Panc1 (cell line): ENCODE measurements around the gene TFDP1. TPM values are rescaled to one million over a fixed set of nuclear protein-coding genes. Genes with fewer than 3 reads are reported as not detected.

Source experiments
- ATAC-seq: fragments of 200-7000 bp; cut with Tn5 transposase; 2 replicates; pipeline ENCODE4 v1.9.1; 2020; ENCODE audit warnings: mild to moderate bottlenecking, moderate library complexity
- BruUV-seq: library from RNA; stranded (reverse); fragments of 400-500 nt; replicated peaks from 2 replicates; lab custom pipeline; 2021; lab: Mats Ljungman, UMichigan
- CTCF ChIA-PET: fragments of 300-600 bp; sonication (Branson Sonifier 250); formaldehyde crosslinking; loops from one replicate; lab custom pipeline; 2022; ENCODE audit warnings: antibody characterized with exemption; lab: Charles Lee
- POLR2A ChIA-PET: fragments of 300-600 bp; sonication (Branson Sonifier 250); formaldehyde crosslinking; loops from one replicate; lab custom pipeline; 2022; ENCODE audit warnings: antibody characterized with exemption; lab: Charles Lee
- DNase-seq: peaks from one replicate; pipeline ENCODE4 v3.0.0-alpha.2; 2010; ENCODE audit warnings: low read depth, low spot score
- H3K27ac ChIP-seq: 2 replicates; pipeline ENCODE4 v1.5.1; 2011; ENCODE audit warnings: mild to moderate bottlenecking, low read length, inconsistent platforms
- H3K27me3 ChIP-seq: fragments of 200-500 bp; sonication (Bioruptor generic); 2 replicates; pipeline ENCODE4 v1.6.0; 2014; ENCODE audit warnings: low read length, inconsistent platforms; ENCODE audit not compliant: control insufficient read depth, insufficient read depth
- H3K36me3 ChIP-seq: fragments of 200-500 bp; sonication (Bioruptor generic); 2 replicates; pipeline ENCODE4 v1.5.1; 2014; ENCODE audit warnings: inconsistent platforms, mild to moderate bottlenecking, low read length, moderate library complexity; ENCODE audit not compliant: control insufficient read depth, insufficient read depth
- H3K4me1 ChIP-seq: 2 replicates; pipeline ENCODE4 v1.5.1; 2011; ENCODE audit warnings: inconsistent platforms, mild to moderate bottlenecking, low read length, moderate library complexity; ENCODE audit not compliant: control insufficient read depth, insufficient read depth
- H3K4me3 ChIP-seq, 2 experiments: 2 replicates each; pipeline ENCODE4 v1.5.1; 2011 to 2012; ENCODE audit warnings: low read depth in 2 of 2, low read length in 2 of 2, mild to moderate bottlenecking in 2 of 2, inconsistent platforms in 1 of 2, moderate library complexity in 1 of 2
- H3K9me3 ChIP-seq: fragments of 200-500 bp; sonication (Bioruptor generic); 2 replicates; pipeline ENCODE4 v1.5.1; 2014; ENCODE audit warnings: low read depth, mild to moderate bottlenecking, inconsistent platforms, low read length, moderate library complexity; ENCODE audit not compliant: control insufficient read depth, insufficient read depth
- CTCF ChIP-seq: fragments of 450-650 bp; IDR thresholded peaks from 2 replicates; pipeline ENCODE4 v1.5.1; 2017; ENCODE audit warnings: mild to moderate bottlenecking
- POLR2AphosphoS5 ChIP-seq: IDR thresholded peaks from 2 replicates; pipeline ENCODE4 v1.6.1; 2012; ENCODE audit warnings: mild to moderate bottlenecking, low read depth, low read length, moderate library complexity
- REST ChIP-seq, 2 experiments: IDR thresholded peaks; 2 replicates each; pipeline ENCODE4 v1.6.1; 2011 to 2012; ENCODE audit warnings: low read depth in 2 of 2, control low read depth in 1 of 2, low read length in 1 of 2, mild to moderate bottlenecking in 1 of 2, moderate library complexity in 1 of 2; ENCODE audit not compliant: insufficient read depth in 1 of 2
- SIN3A ChIP-seq: IDR thresholded peaks from 2 replicates; pipeline ENCODE4 v1.6.1; 2012; ENCODE audit warnings: low read depth, mild to moderate bottlenecking, low read length, moderate library complexity, borderline replicate concordance; ENCODE audit not compliant: insufficient read depth
- TCF7L2 ChIP-seq: IDR thresholded peaks from 2 replicates; pipeline ENCODE4 v1.6.1; 2011; ENCODE audit warnings: mild to moderate bottlenecking, low read depth, low read length, inconsistent platforms
- in situ Hi-C: cut with HindIII; loops from 2 replicates; pipeline ENCODE4 v1.10.0; 2016; ENCODE audit warnings: low sequenced_read_pairs, low pct_unique_long_range_greater_than_20kb
- intact Hi-C: fragments of 100-400 bp; cut with micrococcal nuclease; formaldehyde crosslinking; loops from one replicate; pipeline ENCODE4 v1.10.0; 2022; ENCODE audit not compliant: unreplicated experiment
- total RNA-seq: library from RNA; stranded (reverse); gene quantifications from one replicate; pipeline ENCODE4 v1.2.1, GENCODE V29; 2021; ENCODE audit not compliant: unreplicated experiment

TFDP1 gene
- total RNA-seq, 1 experiment from 2014 or later, result 91.6 TPM

GRCh38 chr13:113669231-113669754, 84.7 kb downstream of the TFDP1 start:
- Histone ChIP-seq H3K9me3 (no peaks in the 10 kb centered on the region), H3K27me3 (no peaks in the 10 kb centered on the region), H3K27ac (no peak overlapping the region), H3K36me3 (no peaks in the 10 kb centered on the region), H3K4me1 (no peaks in the 10 kb centered on the region), H3K4me3 (no peak overlapping the region)
- BruUV-seq, result no TSS peak
- in situ Hi-C loops (no loop called here), intact Hi-C loops (no loop called here)
- POLR2A ChIA-PET, result no interaction called here
- no peak for ATAC-seq
- DNase-seq, result no peak
- CTCF ChIA-PET, result no interaction called here
- TF ChIP-seq SIN3A (no peak), CTCF (no peak)

GRCh38 chr13:113669755-113670341, 85.3 kb downstream of the TFDP1 start:
- DNase-seq (no peak), ATAC-seq (no peak)
- ChIA-PET POLR2A (no interaction called here), CTCF (no interaction called here)
- intact Hi-C loops (no loop called here), in situ Hi-C loops (no loop called here)
- Histone ChIP-seq H3K27ac (no peak overlapping the region), H3K27me3 (no peaks in the 10 kb centered on the region), H3K4me1 (no peaks in the 10 kb centered on the region), H3K36me3 (no peaks in the 10 kb centered on the region), H3K4me3 (no peak overlapping the region), H3K9me3 (no peaks in the 10 kb centered on the region)
- no peak for TF ChIP-seq SIN3A
- no peak for TF ChIP-seq POLR2AphosphoS5
- TF ChIP-seq CTCF, result no peak
- no peak for TF ChIP-seq REST (IDR thresholded peaks at IDR 0.05; ENCODE audit: insufficient read depth in 1 of 2, low read depth in 2 of 2, low read length in 1 of 2)
- no peak for TF ChIP-seq TCF7L2
- BruUV-seq, result no TSS peak
